GM23338 (cell line): ENCODE measurements around the gene FAM209B. TPM values are rescaled to one million over a fixed set of nuclear protein-coding genes. Genes with fewer than 3 reads are reported as not detected.

ENCODE experiments used
- ATAC-seq: fragments of 200-7000 bp; cut with Tn5 transposase; 3 replicates; pipeline ENCODE4 v1.9.1; 2020
- DNase-seq: peaks from one replicate; pipeline ENCODE4 v3.0.0-alpha.2; 2015; ENCODE audit warnings: low spot score
- H2AFZ ChIP-seq: fragments of 200-600 bp; sonication (generic); 2 replicates; pipeline ENCODE4 v1.8.0; 2016; ENCODE audit warnings: antibody characterized with exemption, mild to moderate bottlenecking, moderate library complexity
- H3F3A ChIP-seq: fragments of 200-600 bp; sonication (generic); replicated peaks from 2 replicates; pipeline ENCODE4 v1.8.0; 2017; ENCODE audit warnings: antibody characterized with exemption, mixed run types, low read depth
- H3K27ac ChIP-seq: fragments of 200-600 bp; sonication (generic); 2 replicates; pipeline ENCODE4 v1.6.1; 2016; ENCODE audit warnings: low read depth
- H3K27me3 ChIP-seq: fragments of 200-600 bp; sonication (generic); 2 replicates; pipeline ENCODE4 v1.8.0; 2016; ENCODE audit warnings: mild to moderate bottlenecking, mixed run types, moderate library complexity; ENCODE audit not compliant: insufficient read depth
- H3K36me3 ChIP-seq: fragments of 200-600 bp; sonication (generic); 2 replicates; pipeline ENCODE4 v1.8.0; 2016; ENCODE audit warnings: mild to moderate bottlenecking; ENCODE audit not compliant: insufficient read depth
- H3K4me1 ChIP-seq: fragments of 200-600 bp; sonication (generic); 2 replicates; pipeline ENCODE4 v1.8.0; 2016; ENCODE audit warnings: mild to moderate bottlenecking, moderate library complexity; ENCODE audit not compliant: insufficient read depth
- H3K4me2 ChIP-seq: fragments of 200-600 bp; sonication (generic); 2 replicates; pipeline ENCODE4 v1.7.1; 2017; ENCODE audit warnings: mixed run types
- H3K4me3 ChIP-seq: fragments of 200-600 bp; sonication (generic); 2 replicates; pipeline ENCODE4 v1.6.1; 2016; ENCODE audit warnings: mixed run types
- H3K79me2 ChIP-seq: fragments of 200-600 bp; sonication (generic); replicated peaks from 2 replicates; pipeline ENCODE4 v1.8.0; 2017; ENCODE audit warnings: mild to moderate bottlenecking; ENCODE audit not compliant: insufficient read depth
- H3K9me2 ChIP-seq: fragments of 200-600 bp; sonication (generic); 2 replicates; pipeline ENCODE4 v1.8.0; 2017; ENCODE audit not compliant: insufficient read depth
- H4K20me1 ChIP-seq: fragments of 200-600 bp; sonication (generic); replicated peaks from 2 replicates; pipeline ENCODE4 v1.8.0; 2017; ENCODE audit warnings: mild to moderate bottlenecking; ENCODE audit not compliant: insufficient read depth
- H3K27ac Mint-ChIP-seq: 2 replicates; pipeline ENCODE4 v1.8.0; 2020; ENCODE audit warnings: inconsistent platforms, mild to moderate bottlenecking, moderate library complexity, mixed read lengths
- H3K27me3 Mint-ChIP-seq: 3 replicates; pipeline ENCODE4 v1.8.0; 2022; ENCODE audit warnings: low read depth, mild to moderate bottlenecking, moderate library complexity, mixed read lengths, inconsistent platforms; ENCODE audit not compliant: insufficient read depth, poor library complexity
- H3K36me3 Mint-ChIP-seq: 3 replicates; pipeline ENCODE4 v1.8.0; 2021; ENCODE audit warnings: low read depth, mild to moderate bottlenecking, inconsistent platforms, moderate library complexity, mixed read lengths
- H3K4me1 Mint-ChIP-seq: 3 replicates; pipeline ENCODE4 v1.8.0; 2020; ENCODE audit warnings: mild to moderate bottlenecking, inconsistent platforms, mixed read lengths
- H3K4me3 Mint-ChIP-seq: 3 replicates; pipeline ENCODE4 v1.8.0; 2021; ENCODE audit warnings: moderate library complexity, mild to moderate bottlenecking, inconsistent platforms, mixed read lengths
- H3K9me3 Mint-ChIP-seq: 3 replicates; pipeline ENCODE4 v1.8.0; 2020; ENCODE audit warnings: moderate library complexity, mild to moderate bottlenecking, inconsistent platforms, mixed read lengths
- CREB1 ChIP-seq: fragments of 250-450 bp; sonication (Bioruptor Pico); IDR thresholded peaks from 2 replicates; pipeline ENCODE4 v1.5.0; 2020; ENCODE audit warnings: low read depth, mild to moderate bottlenecking, moderate library complexity
- EZH2 ChIP-seq: fragments of 200-600 bp; sonication (generic); IDR thresholded peaks from one replicate; pipeline ENCODE4 v1.8.0; 2017; ENCODE audit warnings: antibody characterized with exemption, mild to moderate bottlenecking, low read depth; ENCODE audit not compliant: unreplicated experiment
- EZH2phosphoT487 ChIP-seq: fragments of 200-600 bp; sonication (generic); IDR thresholded peaks from one replicate; pipeline ENCODE4 v1.8.1; 2018; ENCODE audit warnings: antibody characterized with exemption; ENCODE audit not compliant: unreplicated experiment
- JUNB ChIP-seq: IDR thresholded peaks from one replicate; pipeline ENCODE4 v1.6.1; 2016; ENCODE audit warnings: antibody characterized with exemption; ENCODE audit not compliant: unreplicated experiment
- NANOG ChIP-seq: IDR thresholded peaks from 2 replicates; pipeline ENCODE4 v1.6.1; 2016; ENCODE audit warnings: antibody characterized with exemption, borderline replicate concordance
- POLR2AphosphoS5 ChIP-seq: IDR thresholded peaks from 2 replicates; pipeline ENCODE4 v1.6.1; 2016; ENCODE audit warnings: antibody characterized with exemption, low read depth
- STAT1 ChIP-seq: IDR thresholded peaks from one replicate; pipeline ENCODE4 v1.6.1; 2016; ENCODE audit warnings: antibody characterized with exemption; ENCODE audit not compliant: unreplicated experiment
- ZNF114 ChIP-seq: fragments of 250-450 bp; sonication (Bioruptor Pico); IDR thresholded peaks from 2 replicates; pipeline ENCODE4 v1.5.0; 2020; ENCODE audit warnings: mild to moderate bottlenecking, moderate library complexity
- ZNF331 ChIP-seq: fragments of 250-450 bp; sonication (Bioruptor Pico); IDR thresholded peaks from 2 replicates; pipeline ENCODE4 v1.5.0; 2020; ENCODE audit warnings: low read depth, mild to moderate bottlenecking, moderate library complexity
- polyA plus RNA-seq: library from polyadenylated mRNA; unstranded; fragments of >200 nt; fragmentation: Nextera tagmentation; extraction: Ambion mirVana; gene quantifications from 2 replicates; pipeline ENCODE4 v1.2.1, GENCODE V29; 2016
- total RNA-seq: library from RNA; depleted of rRNA; stranded (reverse); fragments of >200 nt; shearing (Covaris generic); gene quantifications from 2 replicates; pipeline ENCODE4 v1.2.3, GENCODE V29; 2014
- TF ChIP-seq, protein P1 (sequence below): fragments of 250-450 bp; sonication (Bioruptor Pico); IDR thresholded peaks from 2 replicates; pipeline ENCODE4 v1.5.0; 2020; ENCODE audit warnings: mild to moderate bottlenecking, moderate library complexity
- TF ChIP-seq, protein P2 (sequence below), 2 experiments: fragments of 200-600 bp in 1 of 2; sonication (generic) in 1 of 2; conservative IDR thresholded peaks; 2 replicates each; pipeline versions ENCODE4 v1.5.1 to v1.6.1; 2016 to 2017; ENCODE audit warnings: antibody characterized with exemption in 2 of 2, low read depth in 2 of 2, mild to moderate bottlenecking in 2 of 2, moderate library complexity in 1 of 2
- TF ChIP-seq, protein P3 (sequence below): IDR thresholded peaks from one replicate; pipeline ENCODE4 v1.6.1; 2018; ENCODE audit warnings: antibody characterized with exemption; ENCODE audit not compliant: unreplicated experiment

The FAM209B gene
- total and polyA plus RNA-seq, 2 experiments from 2014 or later, result 1.1 TPM; not detected in 1

DNA sequence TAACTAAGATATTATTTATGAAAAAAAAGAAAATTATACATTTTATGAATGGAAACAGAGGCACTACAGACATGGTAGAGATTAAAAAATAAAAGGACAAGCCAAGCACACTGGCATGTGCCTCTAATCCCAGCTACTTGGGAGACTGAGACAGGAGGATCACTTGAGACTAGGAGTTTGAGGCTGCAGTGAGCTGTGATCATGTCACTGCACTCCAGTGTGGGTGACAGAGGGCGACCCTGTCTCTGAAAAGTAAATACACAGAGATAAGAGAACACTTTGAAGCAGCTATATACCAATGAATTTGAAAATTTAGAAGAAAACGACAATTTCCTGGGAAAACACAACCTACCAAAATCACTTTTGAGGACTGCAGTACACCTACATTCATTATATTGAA, 48.7 kb downstream of the FAM209B start:
- H3K4me1 ChIP-seq, result no peaks in the 10 kb centered on the region
- H3K27ac ChIP-seq, result no peak overlapping the region
- ATAC-seq (no peak), DNase-seq (no peak)
- H3K36me3 ChIP-seq, result no peaks in the 10 kb centered on the region
- Mint-ChIP-seq H3K27ac (no peak overlapping the region), H3K27me3 (peaks cover 3% of the 10 kb centered on the region), H3K9me3 (no peaks in the 10 kb centered on the region; the same call in 2 of the 3 replicates), H3K4me1 (peaks cover 15% of the 10 kb centered on the region; the same call in 2 of the 3 replicates), H3K4me3 (no peak overlapping the region), H3K36me3 (no peaks in the 10 kb centered on the region)
- no peak overlapping the region for H3K4me2 ChIP-seq
- H3K9me2 ChIP-seq, result no peaks in the 10 kb centered on the region
- no peak for TF ChIP-seq ZNF331 (CRISPR knock-in tag)
- TF ChIP-seq JUNB, result no peak
- no peak for TF ChIP-seq ZNF114 (CRISPR knock-in tag)
- TF ChIP-seq EZH2phosphoT487, result no peak
- TF ChIP-seq CREB1 (CRISPR knock-in tag), result no peak
- no peak for TF ChIP-seq EZH2
- TF ChIP-seq, protein P1, sequence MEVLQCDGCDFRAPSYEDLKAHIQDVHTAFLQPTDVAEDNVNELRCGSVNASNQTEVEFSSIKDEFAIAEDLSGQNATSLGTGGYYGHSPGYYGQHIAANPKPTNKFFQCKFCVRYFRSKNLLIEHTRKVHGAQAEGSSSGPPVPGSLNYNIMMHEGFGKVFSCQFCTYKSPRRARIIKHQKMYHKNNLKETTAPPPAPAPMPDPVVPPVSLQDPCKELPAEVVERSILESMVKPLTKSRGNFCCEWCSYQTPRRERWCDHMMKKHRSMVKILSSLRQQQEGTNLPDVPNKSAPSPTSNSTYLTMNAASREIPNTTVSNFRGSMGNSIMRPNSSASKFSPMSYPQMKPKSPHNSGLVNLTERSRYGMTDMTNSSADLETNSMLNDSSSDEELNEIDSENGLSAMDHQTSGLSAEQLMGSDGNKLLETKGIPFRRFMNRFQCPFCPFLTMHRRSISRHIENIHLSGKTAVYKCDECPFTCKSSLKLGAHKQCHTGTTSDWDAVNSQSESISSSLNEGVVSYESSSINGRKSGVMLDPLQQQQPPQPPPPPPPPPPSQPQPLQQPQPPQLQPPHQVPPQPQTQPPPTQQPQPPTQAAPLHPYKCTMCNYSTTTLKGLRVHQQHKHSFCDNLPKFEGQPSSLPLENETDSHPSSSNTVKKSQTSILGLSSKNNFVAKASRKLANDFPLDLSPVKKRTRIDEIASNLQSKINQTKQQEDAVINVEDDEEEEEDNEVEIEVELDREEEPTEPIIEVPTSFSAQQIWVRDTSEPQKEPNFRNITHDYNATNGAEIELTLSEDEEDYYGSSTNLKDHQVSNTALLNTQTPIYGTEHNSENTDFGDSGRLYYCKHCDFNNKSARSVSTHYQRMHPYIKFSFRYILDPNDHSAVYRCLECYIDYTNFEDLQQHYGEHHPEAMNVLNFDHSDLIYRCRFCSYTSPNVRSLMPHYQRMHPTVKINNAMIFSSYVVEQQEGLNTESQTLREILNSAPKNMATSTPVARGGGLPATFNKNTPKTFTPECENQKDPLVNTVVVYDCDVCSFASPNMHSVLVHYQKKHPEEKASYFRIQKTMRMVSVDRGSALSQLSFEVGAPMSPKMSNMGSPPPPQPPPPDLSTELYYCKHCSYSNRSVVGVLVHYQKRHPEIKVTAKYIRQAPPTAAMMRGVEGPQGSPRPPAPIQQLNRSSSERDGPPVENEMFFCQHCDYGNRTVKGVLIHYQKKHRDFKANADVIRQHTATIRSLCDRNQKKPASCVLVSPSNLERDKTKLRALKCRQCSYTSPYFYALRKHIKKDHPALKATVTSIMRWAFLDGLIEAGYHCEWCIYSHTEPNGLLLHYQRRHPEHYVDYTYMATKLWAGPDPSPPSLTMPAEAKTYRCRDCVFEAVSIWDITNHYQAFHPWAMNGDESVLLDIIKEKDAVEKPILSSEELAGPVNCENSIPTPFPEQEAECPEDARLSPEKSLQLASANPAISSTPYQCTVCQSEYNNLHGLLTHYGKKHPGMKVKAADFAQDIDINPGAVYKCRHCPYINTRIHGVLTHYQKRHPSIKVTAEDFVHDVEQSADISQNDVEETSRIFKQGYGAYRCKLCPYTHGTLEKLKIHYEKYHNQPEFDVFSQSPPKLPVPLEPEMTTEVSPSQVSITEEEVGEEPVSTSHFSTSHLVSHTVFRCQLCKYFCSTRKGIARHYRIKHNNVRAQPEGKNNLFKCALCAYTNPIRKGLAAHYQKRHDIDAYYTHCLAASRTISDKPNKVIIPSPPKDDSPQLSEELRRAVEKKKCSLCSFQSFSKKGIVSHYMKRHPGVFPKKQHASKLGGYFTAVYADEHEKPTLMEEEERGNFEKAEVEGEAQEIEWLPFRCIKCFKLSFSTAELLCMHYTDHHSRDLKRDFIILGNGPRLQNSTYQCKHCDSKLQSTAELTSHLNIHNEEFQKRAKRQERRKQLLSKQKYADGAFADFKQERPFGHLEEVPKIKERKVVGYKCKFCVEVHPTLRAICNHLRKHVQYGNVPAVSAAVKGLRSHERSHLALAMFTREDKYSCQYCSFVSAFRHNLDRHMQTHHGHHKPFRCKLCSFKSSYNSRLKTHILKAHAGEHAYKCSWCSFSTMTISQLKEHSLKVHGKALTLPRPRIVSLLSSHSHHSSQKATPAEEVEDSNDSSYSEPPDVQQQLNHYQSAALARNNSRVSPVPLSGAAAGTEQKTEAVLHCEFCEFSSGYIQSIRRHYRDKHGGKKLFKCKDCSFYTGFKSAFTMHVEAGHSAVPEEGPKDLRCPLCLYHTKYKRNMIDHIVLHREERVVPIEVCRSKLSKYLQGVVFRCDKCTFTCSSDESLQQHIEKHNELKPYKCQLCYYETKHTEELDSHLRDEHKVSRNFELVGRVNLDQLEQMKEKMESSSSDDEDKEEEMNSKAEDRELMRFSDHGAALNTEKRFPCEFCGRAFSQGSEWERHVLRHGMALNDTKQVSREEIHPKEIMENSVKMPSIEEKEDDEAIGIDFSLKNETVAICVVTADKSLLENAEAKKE (CRISPR knock-in tag), result no peak
- no peak for TF ChIP-seq POLR2AphosphoS5
- TF ChIP-seq, protein P2, sequence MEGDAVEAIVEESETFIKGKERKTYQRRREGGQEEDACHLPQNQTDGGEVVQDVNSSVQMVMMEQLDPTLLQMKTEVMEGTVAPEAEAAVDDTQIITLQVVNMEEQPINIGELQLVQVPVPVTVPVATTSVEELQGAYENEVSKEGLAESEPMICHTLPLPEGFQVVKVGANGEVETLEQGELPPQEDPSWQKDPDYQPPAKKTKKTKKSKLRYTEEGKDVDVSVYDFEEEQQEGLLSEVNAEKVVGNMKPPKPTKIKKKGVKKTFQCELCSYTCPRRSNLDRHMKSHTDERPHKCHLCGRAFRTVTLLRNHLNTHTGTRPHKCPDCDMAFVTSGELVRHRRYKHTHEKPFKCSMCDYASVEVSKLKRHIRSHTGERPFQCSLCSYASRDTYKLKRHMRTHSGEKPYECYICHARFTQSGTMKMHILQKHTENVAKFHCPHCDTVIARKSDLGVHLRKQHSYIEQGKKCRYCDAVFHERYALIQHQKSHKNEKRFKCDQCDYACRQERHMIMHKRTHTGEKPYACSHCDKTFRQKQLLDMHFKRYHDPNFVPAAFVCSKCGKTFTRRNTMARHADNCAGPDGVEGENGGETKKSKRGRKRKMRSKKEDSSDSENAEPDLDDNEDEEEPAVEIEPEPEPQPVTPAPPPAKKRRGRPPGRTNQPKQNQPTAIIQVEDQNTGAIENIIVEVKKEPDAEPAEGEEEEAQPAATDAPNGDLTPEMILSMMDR (conservative IDR thresholded peaks at IDR 0.05; ENCODE audit: low read depth in 2 of 2), result no peak
- TF ChIP-seq STAT1, result no peak
- TF ChIP-seq, protein P3, sequence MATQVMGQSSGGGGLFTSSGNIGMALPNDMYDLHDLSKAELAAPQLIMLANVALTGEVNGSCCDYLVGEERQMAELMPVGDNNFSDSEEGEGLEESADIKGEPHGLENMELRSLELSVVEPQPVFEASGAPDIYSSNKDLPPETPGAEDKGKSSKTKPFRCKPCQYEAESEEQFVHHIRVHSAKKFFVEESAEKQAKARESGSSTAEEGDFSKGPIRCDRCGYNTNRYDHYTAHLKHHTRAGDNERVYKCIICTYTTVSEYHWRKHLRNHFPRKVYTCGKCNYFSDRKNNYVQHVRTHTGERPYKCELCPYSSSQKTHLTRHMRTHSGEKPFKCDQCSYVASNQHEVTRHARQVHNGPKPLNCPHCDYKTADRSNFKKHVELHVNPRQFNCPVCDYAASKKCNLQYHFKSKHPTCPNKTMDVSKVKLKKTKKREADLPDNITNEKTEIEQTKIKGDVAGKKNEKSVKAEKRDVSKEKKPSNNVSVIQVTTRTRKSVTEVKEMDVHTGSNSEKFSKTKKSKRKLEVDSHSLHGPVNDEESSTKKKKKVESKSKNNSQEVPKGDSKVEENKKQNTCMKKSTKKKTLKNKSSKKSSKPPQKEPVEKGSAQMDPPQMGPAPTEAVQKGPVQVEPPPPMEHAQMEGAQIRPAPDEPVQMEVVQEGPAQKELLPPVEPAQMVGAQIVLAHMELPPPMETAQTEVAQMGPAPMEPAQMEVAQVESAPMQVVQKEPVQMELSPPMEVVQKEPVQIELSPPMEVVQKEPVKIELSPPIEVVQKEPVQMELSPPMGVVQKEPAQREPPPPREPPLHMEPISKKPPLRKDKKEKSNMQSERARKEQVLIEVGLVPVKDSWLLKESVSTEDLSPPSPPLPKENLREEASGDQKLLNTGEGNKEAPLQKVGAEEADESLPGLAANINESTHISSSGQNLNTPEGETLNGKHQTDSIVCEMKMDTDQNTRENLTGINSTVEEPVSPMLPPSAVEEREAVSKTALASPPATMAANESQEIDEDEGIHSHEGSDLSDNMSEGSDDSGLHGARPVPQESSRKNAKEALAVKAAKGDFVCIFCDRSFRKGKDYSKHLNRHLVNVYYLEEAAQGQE, result no peak
- TF ChIP-seq NANOG, result no peak
- no peaks in the 10 kb centered on the region for H3K27me3 ChIP-seq
- H2AFZ ChIP-seq, result no peak overlapping the region
- no peak overlapping the region for H3K4me3 ChIP-seq
- H3F3A ChIP-seq, result no peaks in the 10 kb centered on the region
- H3K79me2 ChIP-seq, result no peaks in the 10 kb centered on the region
- no peaks in the 10 kb centered on the region for H4K20me1 ChIP-seq
